ENCODE measurements around the gene OR10H4.
"Not testable (repeated sequence)": the region's sequence is repeated elsewhere in the genome, so short reads cannot be mapped to it uniquely, and the experiment has no call there.

Gene OR10H4

GRCh38 chr19:15944401-15944800 is 4.4 kb upstream of the OR10H4 start:
- no peak for DNase-seq (ENCODE audit: low spot score)

GRCh38 chr19:15945301-15945700 is 3.5 kb upstream of the OR10H4 start:
- no peak for DNase-seq (ENCODE audit: low spot score)

- no peak for DNase-seq (ENCODE audit: low spot score)
These were observed 6.0 kb downstream of the OR10H4 start for GRCh38 chr19:15954820-15955219.

GRCh38 chr19:15962319-15962718 is 13.5 kb downstream of the OR10H4 start:
- no peak for DNase-seq (ENCODE audit: low spot score)

- DNase-seq (ENCODE audit: low spot score), result no peak
These were observed 15.4 kb downstream of the OR10H4 start for GRCh38 chr19:15964231-15964630.

GRCh38 chr19:15971224-15971780 is 22.5 kb downstream of the OR10H4 start:
- DNase-seq (ENCODE audit: low spot score), result no peak

GRCh38 chr19:15972043-15972442 is 23.2 kb downstream of the OR10H4 start:
- DNase-seq (ENCODE audit: low spot score), result not testable (repeated sequence)

GRCh38 chr19:15974856-15975255 is 26.0 kb downstream of the OR10H4 start:
- DNase-seq (ENCODE audit: low spot score), result no peak

GRCh38 chr19:15976836-15977689 is 28.3 kb downstream of the OR10H4 start:
- no peak for DNase-seq (ENCODE audit: low spot score)

- DNase-seq (ENCODE audit: low spot score), result no peak
These were observed 28.9 kb downstream of the OR10H4 start for GRCh38 chr19:15977690-15978089.

- no peak for DNase-seq (ENCODE audit: low spot score)
These were observed 30.5 kb downstream of the OR10H4 start for GRCh38 chr19:15979293-15979692.

- not testable (repeated sequence) for DNase-seq (ENCODE audit: low spot score)
These were observed 37.0 kb downstream of the OR10H4 start for GRCh38 chr19:15985831-15986230.

- no peak for DNase-seq (ENCODE audit: low spot score)
These were observed 37.9 kb downstream of the OR10H4 start for GRCh38 chr19:15986701-15987100.

GRCh38 chr19:15989889-15990288 is 41.1 kb downstream of the OR10H4 start:
- no peak for DNase-seq (ENCODE audit: low spot score)

- no peak for DNase-seq (ENCODE audit: low spot score)
These were observed 42.8 kb downstream of the OR10H4 start for GRCh38 chr19:15991602-15992001.

- DNase-seq (ENCODE audit: low spot score), result no peak
These were observed 43.2 kb downstream of the OR10H4 start for GRCh38 chr19:15992014-15992413.

GRCh38 chr19:15995536-15995935 is 46.7 kb downstream of the OR10H4 start:
- no peak for DNase-seq (ENCODE audit: low spot score)

GRCh38 chr19:15998166-15998565 is 49.4 kb downstream of the OR10H4 start:
- no peak for DNase-seq (ENCODE audit: low spot score)

Data from activated CD4-positive, alpha-beta T cell treated with anti-CD3 and anti-CD28 coated beads, Interleukin-2, Interleukin-4, amounts not matched to agents 100 ng/mL and 50 ng/mL, durations not matched to agents 16 hours and 8 hours (primary cell).